Activated T-cell treated with anti-CD3 and anti-CD28 coated beads, Interleukin-2, amount 50 U/mL, for 4 hours (primary cell): ENCODE data around the gene EZH2. TPM values are rescaled to one million over a fixed set of nuclear protein-coding genes. Genes with fewer than 3 reads are reported as not detected.

Experiments used
- ATAC-seq, 2 donors: fragments of 200-7000 bp; cut with Tn5 transposase; one replicate each; pipeline ENCODE4 v1.10.0; 2021
- DNase-seq: peaks from one replicate; pipeline ENCODE4 v3.0.0-alpha.2; 2020
- H3K27me3 Mint-ChIP-seq: one replicate; pipeline ENCODE4 v1.8.0; 2021; ENCODE audit warnings: low read depth, mixed read lengths
- H3K36me3 Mint-ChIP-seq: one replicate; pipeline ENCODE4 v1.8.0; 2022; ENCODE audit warnings: mixed read lengths; ENCODE audit not compliant: insufficient read depth
- H3K4me1 Mint-ChIP-seq: one replicate; pipeline ENCODE4 v1.8.0; 2021; ENCODE audit warnings: low read depth, mixed read lengths
- H3K4me3 Mint-ChIP-seq: one replicate; pipeline ENCODE4 v1.8.0; 2021; ENCODE audit warnings: mild to moderate bottlenecking, moderate library complexity, mixed read lengths
- H3K9me3 Mint-ChIP-seq: one replicate; pipeline ENCODE4 v1.8.0; 2021; ENCODE audit warnings: mixed read lengths
- total RNA-seq, 3 donors: library from RNA; stranded (reverse); gene quantifications; one replicate each; pipeline ENCODE4 v1.2.1, GENCODE V29; 2021

Gene EZH2
- total RNA-seq, 3 donors from 2014 or later: 114 to 137 (median 123) TPM

GRCh38 chr7:148824864-148825263 is 59.2 kb downstream of the EZH2 start:
- DNase-seq (no peak), ATAC-seq (no peak)
- Mint-ChIP-seq H3K36me3 (peaks cover 28% of the 10 kb centered on the region), H3K4me3 (no peak overlapping the region), H3K4me1 (no peaks in the 10 kb centered on the region), H3K9me3 (no peaks in the 10 kb centered on the region), H3K27me3 (no peaks in the 10 kb centered on the region)

GRCh38 chr7:148821422-148821821 is 62.7 kb downstream of the EZH2 start:
- Mint-ChIP-seq H3K4me3 (no peak overlapping the region), H3K4me1 (no peaks in the 10 kb centered on the region), H3K36me3 (peaks cover 41% of the 10 kb centered on the region), H3K9me3 (no peaks in the 10 kb centered on the region), H3K27me3 (no peaks in the 10 kb centered on the region)
- no peak for ATAC-seq
- no peak for DNase-seq

- DNase-seq (no peak), ATAC-seq (no peak)
- H3K4me1 Mint-ChIP-seq: no peaks in the 10 kb centered on the region
- H3K4me3 Mint-ChIP-seq: no peak overlapping the region
- peaks cover 30% of the 10 kb centered on the region for H3K36me3 Mint-ChIP-seq
- no peaks in the 10 kb centered on the region for H3K9me3 Mint-ChIP-seq
- no peaks in the 10 kb centered on the region for H3K27me3 Mint-ChIP-seq
These were observed 64.3 kb downstream of the EZH2 start for GRCh38 chr7:148819697-148820360.

DNA sequence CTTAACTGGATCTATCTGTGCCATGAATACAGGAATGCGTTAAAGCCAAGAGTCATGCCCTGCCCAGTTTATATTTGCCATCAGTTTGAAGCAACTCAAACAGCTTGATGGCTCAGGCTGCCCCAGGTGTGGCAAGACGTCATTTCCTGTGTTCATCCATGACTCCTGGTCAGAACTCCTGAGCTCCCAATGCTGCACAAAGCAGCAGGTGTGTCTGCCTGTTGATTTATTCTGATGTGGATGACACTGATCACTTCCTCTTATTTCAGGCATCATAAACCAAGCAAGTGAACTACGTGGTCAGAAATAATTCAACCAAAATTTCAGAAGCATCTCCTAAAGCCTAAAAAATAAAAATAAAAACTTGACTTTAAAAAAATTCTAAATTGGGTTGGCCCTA is 68.5 kb downstream of the EZH2 start:
- Mint-ChIP-seq H3K4me1 (peaks cover 8% of the 10 kb centered on the region), H3K27me3 (no peaks in the 10 kb centered on the region), H3K9me3 (no peaks in the 10 kb centered on the region), H3K4me3 (no peak overlapping the region), H3K36me3 (peaks cover 49% of the 10 kb centered on the region)
- ATAC-seq (no peak), DNase-seq (no peak)

- Mint-ChIP-seq H3K27me3 (no peaks in the 10 kb centered on the region), H3K9me3 (no peaks in the 10 kb centered on the region), H3K36me3 (peaks cover 53% of the 10 kb centered on the region), H3K4me1 (peaks cover 8% of the 10 kb centered on the region), H3K4me3 (no peak overlapping the region)
- no peak for DNase-seq
- no peak for ATAC-seq
These were observed 69.0 kb downstream of the EZH2 start for GRCh38 chr7:148814922-148815559.

DNA sequence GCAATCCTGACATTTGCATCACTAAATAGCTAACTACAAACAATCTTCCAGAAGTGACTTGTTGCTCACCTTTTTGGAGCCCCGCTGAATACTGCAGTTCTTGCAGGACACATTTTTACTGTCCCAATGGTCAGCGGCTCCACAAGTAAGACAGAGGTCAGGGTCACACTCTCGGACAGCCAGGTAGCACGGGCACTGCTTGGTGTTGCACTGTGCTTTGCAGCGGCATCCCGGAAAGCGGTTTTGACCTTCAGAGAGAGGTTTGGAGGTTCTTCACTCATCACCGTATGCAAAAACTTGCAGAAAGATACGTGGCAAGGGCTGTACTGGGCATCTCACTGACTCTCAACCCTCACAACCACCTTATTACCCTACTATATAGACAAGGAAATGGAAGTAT is 70.2 kb downstream of the EZH2 start:
- ATAC-seq (no peak), DNase-seq (no peak)
- Mint-ChIP-seq H3K27me3 (no peaks in the 10 kb centered on the region), H3K9me3 (no peaks in the 10 kb centered on the region), H3K36me3 (peaks cover 58% of the 10 kb centered on the region), H3K4me3 (no peak overlapping the region), H3K4me1 (peaks cover 8% of the 10 kb centered on the region)

- DNase-seq (no peak), ATAC-seq (no peak)
- H3K9me3 Mint-ChIP-seq: no peaks in the 10 kb centered on the region
- H3K4me3 Mint-ChIP-seq: no peak overlapping the region
- no peaks in the 10 kb centered on the region for H3K27me3 Mint-ChIP-seq
- peaks cover 8% of the 10 kb centered on the region for H3K4me1 Mint-ChIP-seq
- H3K36me3 Mint-ChIP-seq: peaks cover 51% of the 10 kb centered on the region
These were observed 72.2 kb downstream of the EZH2 start for GRCh38 chr7:148811892-148812291.

DNA sequence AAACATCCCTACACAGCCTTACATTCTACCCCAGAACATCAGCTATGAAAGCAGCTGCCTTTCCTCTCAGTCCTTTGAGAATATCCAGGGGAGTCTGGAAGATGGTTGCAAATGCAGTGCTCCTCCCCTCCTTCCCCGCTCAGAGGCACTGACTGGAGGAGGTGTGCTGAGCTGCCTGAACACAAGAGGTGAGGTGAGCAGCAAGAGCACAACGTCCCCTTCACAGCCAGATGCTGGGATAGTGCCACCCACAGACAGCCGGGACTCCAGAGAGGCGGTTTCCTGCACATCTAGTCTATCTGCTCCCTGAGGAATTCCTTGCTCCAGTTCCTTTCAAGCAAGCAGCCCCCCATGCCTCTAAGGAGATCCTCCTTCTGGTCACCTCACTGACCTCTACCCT is 74.2 kb downstream of the EZH2 start:
- Mint-ChIP-seq H3K4me3 (no peak overlapping the region), H3K9me3 (no peaks in the 10 kb centered on the region), H3K4me1 (peaks cover 8% of the 10 kb centered on the region), H3K36me3 (peaks cover 56% of the 10 kb centered on the region), H3K27me3 (no peaks in the 10 kb centered on the region)
- no peak for ATAC-seq
- no peak for DNase-seq

DNA sequence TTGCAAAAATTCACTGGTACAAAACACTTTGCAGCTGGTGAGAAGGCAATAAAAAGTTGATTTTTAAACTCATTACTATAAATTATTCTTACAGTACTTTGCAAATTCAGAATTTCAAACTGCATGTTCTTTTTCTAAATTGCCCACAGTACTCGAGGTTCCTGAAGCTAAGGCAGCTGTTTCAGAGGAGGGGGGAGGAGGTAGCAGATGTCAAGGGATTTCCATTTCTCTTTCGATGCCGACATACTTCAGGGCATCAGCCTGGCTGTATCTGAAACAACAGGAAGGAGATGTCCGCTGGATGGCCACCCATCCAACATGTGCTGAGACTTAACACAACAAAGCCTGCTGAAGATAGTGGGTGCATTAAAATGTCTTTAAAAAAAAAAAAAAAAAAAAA is 76.7 kb downstream of the EZH2 start:
- peaks cover 40% of the 10 kb centered on the region for H3K36me3 Mint-ChIP-seq
- DNase-seq: no peak

GRCh38 chr7:148806187-148806586 is 77.9 kb downstream of the EZH2 start:
- no peak for ATAC-seq
- Mint-ChIP-seq H3K4me3 (no peak overlapping the region), H3K27me3 (no peaks in the 10 kb centered on the region), H3K9me3 (no peaks in the 10 kb centered on the region), H3K4me1 (no peaks in the 10 kb centered on the region), H3K36me3 (peaks cover 34% of the 10 kb centered on the region)
- DNase-seq: no peak

More for the DNA sequence above, 76.7 kb downstream of the EZH2 start:
- Mint-ChIP-seq H3K4me1 (no peaks in the 10 kb centered on the region), H3K4me3 (no peak overlapping the region), H3K9me3 (no peaks in the 10 kb centered on the region), H3K27me3 (no peaks in the 10 kb centered on the region)
- ATAC-seq: no peak

GRCh38 chr7:148804343-148805235 is 79.5 kb downstream of the EZH2 start:
- no peak for DNase-seq
- Mint-ChIP-seq H3K4me3 (no peak overlapping the region), H3K27me3 (no peaks in the 10 kb centered on the region), H3K36me3 (peaks cover 40% of the 10 kb centered on the region), H3K9me3 (no peaks in the 10 kb centered on the region), H3K4me1 (no peaks in the 10 kb centered on the region)
- ATAC-seq: no peak

DNA sequence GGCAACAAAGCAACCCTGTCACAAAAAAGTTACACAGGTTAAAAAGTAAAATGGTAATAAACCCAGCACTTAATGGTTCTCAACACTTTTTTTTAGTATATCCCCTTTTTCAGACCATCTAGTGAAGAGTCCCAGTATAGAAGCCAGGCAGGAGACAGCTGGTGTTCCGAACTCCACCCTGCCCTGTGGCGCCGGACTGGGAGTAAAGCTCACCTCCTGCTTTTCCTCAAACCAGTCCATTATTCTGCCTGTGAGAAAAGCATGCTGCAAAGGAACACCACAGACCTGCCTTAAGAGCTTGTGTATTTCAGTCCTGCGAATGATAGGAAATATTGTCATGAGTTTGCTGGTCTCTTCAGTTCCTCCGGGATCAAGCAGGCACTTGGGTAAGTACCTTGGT is 81.0 kb downstream of the EZH2 start:
- peaks cover 46% of the 10 kb centered on the region for H3K36me3 Mint-ChIP-seq

DNA sequence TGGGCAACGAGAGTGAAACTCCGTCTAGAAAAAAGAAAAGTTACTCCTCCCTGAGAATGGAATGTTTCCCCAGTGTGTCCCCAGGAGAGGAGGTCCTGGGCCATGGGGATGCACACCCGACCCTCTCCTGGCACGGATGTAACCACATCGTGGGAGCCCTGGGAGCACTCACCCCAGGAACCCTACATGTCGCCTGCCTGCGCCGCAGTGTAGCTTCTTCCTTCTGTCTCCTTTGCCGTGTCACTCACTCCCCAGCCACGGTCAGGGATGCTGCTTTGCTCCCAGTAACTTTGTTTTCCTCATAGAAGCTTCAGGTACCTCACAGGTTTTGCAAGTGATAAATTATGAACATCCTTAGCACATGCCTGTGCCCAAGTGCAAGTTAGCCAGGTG is 82.0 kb downstream of the EZH2 start:
- DNase-seq: no peak
- no peak for ATAC-seq
- H3K27me3 Mint-ChIP-seq: no peaks in the 10 kb centered on the region

More for the DNA sequence above, 81.0 kb downstream of the EZH2 start:
- DNase-seq (no peak), ATAC-seq (no peak)
- Mint-ChIP-seq H3K4me3 (no peak overlapping the region), H3K4me1 (no peaks in the 10 kb centered on the region), H3K27me3 (no peaks in the 10 kb centered on the region), H3K9me3 (no peaks in the 10 kb centered on the region)

GRCh38 chr7:148800677-148801076 is 83.4 kb downstream of the EZH2 start:
- ATAC-seq (no peak), DNase-seq (no peak)
- H3K4me3 Mint-ChIP-seq: no peak overlapping the region
- no peaks in the 10 kb centered on the region for H3K27me3 Mint-ChIP-seq
- H3K36me3 Mint-ChIP-seq: peaks cover 40% of the 10 kb centered on the region
- no peaks in the 10 kb centered on the region for H3K9me3 Mint-ChIP-seq
- H3K4me1 Mint-ChIP-seq: no peaks in the 10 kb centered on the region

More for the DNA sequence above, 82.0 kb downstream of the EZH2 start:
- H3K4me1 Mint-ChIP-seq: no peaks in the 10 kb centered on the region
- H3K36me3 Mint-ChIP-seq: peaks cover 42% of the 10 kb centered on the region
- no peak overlapping the region for H3K4me3 Mint-ChIP-seq
- no peaks in the 10 kb centered on the region for H3K9me3 Mint-ChIP-seq
